Measurements from ENCODE around the gene ERO1A. TPM values are rescaled to one million over a fixed set of nuclear protein-coding genes. Genes with fewer than 3 reads are reported as not detected.

The ERO1A gene
- 50.1 and 67.8 TPM in 2 replicates for total RNA-seq (2014; rRNA removed; shearing (Covaris generic))

GRCh38 chr14:52695481-52696091 is at the start of gene ERO1A:
Gene ERO1A, minus strand, starts transcription at chr14:52695558. Its CDS starts 77 bp downstream, at chr14:52695481.

GRCh38 chr14:52729925-52730708 is 34.8 kb upstream of the ERO1A start, which contains the start of gene STYX:
Gene STYX, plus strand, starts transcription at chr14:52730166. Its CDS starts 309 bp downstream, at chr14:52730475.

GRCh38 chr14:52706724-52707706 is 11.7 kb upstream of the ERO1A start, which contains the start of gene PSMC6:
Gene PSMC6, plus strand, starts transcription at chr14:52707200. Its CDS starts 20 bp downstream, at chr14:52707220.

Other genes starting within 250 kb of the ERO1A start
- gene TXNDC16, start 143.1 kb downstream of the ERO1A start, total RNA-seq (2014; rRNA removed; shearing (Covaris generic)) = 1.4 and 2.8 TPM in 2 replicates
- not detected in 2 replicates for gene GPR137C, start 142.7 kb downstream of the ERO1A start, total RNA-seq (2014; rRNA removed; shearing (Covaris generic))
- 69.5 and 102 TPM in 2 replicates for gene PSMC6, start 11.6 kb upstream of the ERO1A start, total RNA-seq (2014; rRNA removed; shearing (Covaris generic))
- 4.3 and 4.4 TPM in 2 replicates for gene STYX, start 34.6 kb upstream of the ERO1A start, total RNA-seq (2014; rRNA removed; shearing (Covaris generic))
- 12.8 and 15.2 TPM in 2 replicates for gene GNPNAT1, start 96.0 kb upstream of the ERO1A start, total RNA-seq (2014; rRNA removed; shearing (Covaris generic))